ENCODE results near the gene ZNF311.

ZNF311 gene

DNA sequence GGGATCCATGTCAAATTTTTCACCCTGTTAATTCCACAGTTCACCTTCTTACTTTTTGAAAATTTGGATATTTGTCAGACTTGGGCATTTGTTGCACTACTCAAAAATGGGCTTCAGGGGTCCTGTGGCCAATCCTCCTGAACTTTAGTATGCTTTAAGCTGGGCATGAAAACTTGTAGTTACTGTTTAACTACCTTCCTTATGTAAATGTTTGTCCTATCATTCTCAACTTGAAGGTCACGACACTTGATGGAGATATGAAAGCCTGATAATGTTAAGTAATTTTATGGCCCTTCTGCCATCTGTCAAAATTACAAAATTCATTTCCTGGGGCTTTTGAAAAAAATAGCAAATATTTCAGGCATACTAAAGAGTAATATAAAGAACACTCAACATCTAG lies 4.2 kb upstream of the ZNF311 start:
- DNase-seq (ENCODE audit: low read depth), result no peak
- H3K4me3 ChIP-seq (ENCODE audit: low read depth, low read length), result no peak overlapping the region
- in situ Hi-C loops (cut with HindIII; ENCODE audit: low sequenced_read_pairs), result loop anchor here (10.0 kb wide), 2 partner anchors 75 to 115 kb away; no protein-coding TSS in a partner anchor
- TF ChIP-seq CTCF (IDR thresholded peaks at IDR 0.05; ENCODE audit: low read depth, low read length, missing control alignments), result no peak

- in situ Hi-C loops (cut with HindIII; ENCODE audit: low sequenced_read_pairs), result loop anchor here (10.0 kb wide), 2 partner anchors 73 to 113 kb away; no protein-coding TSS in a partner anchor
- no peak for TF ChIP-seq CTCF (IDR thresholded peaks at IDR 0.05; ENCODE audit: low read depth, low read length, missing control alignments)
- DNase-seq (ENCODE audit: low read depth), result no peak
- H3K4me3 ChIP-seq (ENCODE audit: low read depth, low read length), result no peak overlapping the region
Observed at GRCh38 chr6:29008089-29008488, 3.0 kb upstream of the ZNF311 start.

DNA sequence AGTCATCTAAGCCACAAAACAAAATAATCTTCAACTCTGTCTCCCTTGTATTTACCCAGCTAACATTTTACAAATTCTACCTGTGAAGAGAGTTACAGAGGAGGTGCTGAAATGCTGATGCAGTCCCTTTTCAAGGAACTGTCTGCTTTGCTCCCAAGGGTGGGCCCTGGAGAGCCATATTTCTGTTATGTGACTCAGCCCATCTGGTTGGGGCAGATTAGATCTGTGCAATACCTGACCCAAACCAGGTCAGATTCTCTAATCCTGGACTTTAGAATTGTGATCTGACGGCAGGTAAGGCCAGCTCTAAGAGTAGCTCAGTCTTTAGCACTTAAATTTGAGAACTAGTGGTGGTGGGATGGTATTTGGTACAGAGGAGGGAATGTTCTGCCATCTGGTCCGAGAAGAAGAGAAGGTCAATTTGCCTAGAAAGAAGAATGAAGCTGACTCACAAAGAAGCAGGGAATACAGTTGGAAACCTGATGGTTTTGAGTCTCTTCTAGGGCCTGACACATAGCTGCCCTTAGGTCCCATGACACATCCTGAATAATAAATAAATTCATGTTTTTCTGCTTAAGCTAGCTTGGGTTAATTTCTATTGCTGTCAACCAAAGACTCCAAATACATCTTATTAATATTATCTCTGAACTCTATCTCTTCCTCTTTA lies 8.1 kb downstream of the ZNF311 start:
- H3K4me3 ChIP-seq (ENCODE audit: low read depth, low read length), result no peak overlapping the region
- DNase-seq (ENCODE audit: low read depth), result no peak
- in situ Hi-C loops (cut with HindIII; ENCODE audit: low sequenced_read_pairs), result no loop called here
- no peak for TF ChIP-seq CTCF (IDR thresholded peaks at IDR 0.05; ENCODE audit: low read depth, low read length, missing control alignments)

GRCh38 chr6:28995093-28995650 lies 9.9 kb downstream of the ZNF311 start:
- no peak for DNase-seq (ENCODE audit: low read depth)
- no peak overlapping the region for H3K4me3 ChIP-seq (ENCODE audit: low read depth, low read length)
- TF ChIP-seq CTCF (IDR thresholded peaks at IDR 0.05; ENCODE audit: low read depth, low read length, missing control alignments), result no peak
- in situ Hi-C loops (cut with HindIII; ENCODE audit: low sequenced_read_pairs), result no loop called here

DNA sequence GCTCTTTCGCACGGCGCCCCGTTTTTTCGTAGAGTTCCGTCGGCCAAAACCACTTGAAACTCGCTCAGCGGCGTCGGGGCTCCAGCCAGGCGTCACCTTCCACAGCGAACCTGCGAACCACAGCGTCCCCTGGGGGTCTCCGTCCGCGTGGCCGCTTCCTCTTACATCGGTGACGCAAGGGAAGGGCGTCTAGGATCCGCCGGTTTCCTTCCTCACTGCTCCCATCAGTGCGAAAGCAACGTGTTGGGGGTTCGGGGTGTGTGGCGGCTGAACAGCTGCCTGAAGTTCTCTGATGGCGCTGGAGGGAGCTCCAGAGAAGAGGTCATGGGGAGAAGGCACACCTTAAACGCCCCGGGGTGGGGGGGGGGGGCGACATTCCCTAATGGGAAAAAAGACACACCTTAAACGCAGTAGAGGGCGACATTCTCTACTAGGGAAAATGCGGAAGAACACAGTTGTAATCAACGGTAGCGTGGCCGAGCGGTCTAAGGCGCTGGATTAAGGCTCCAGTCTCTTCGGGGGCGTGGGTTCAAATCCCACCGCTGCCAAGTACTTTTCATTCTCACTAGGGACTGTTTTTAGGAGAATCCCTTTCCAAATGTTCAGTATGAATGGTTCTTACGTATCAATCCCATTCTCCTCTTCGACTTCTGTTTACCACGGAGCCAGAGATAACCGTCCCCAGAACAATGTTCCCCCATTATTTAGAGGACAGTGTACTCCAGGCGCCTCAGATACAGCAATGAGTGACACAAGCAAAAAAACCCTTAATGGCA lies 16.4 kb downstream of the ZNF311 start:
- H3K4me3 ChIP-seq (ENCODE audit: low read depth, low read length), result peak overlapping the region; percentile 39
- in situ Hi-C loops (cut with HindIII; ENCODE audit: low sequenced_read_pairs), result no loop called here
- DNase-seq (ENCODE audit: low read depth), result no peak
- TF ChIP-seq CTCF (IDR thresholded peaks at IDR 0.05; ENCODE audit: low read depth, low read length, missing control alignments), result peak; percentile 50

- peak overlapping the region; percentile 33 for H3K4me3 ChIP-seq (ENCODE audit: low read depth, low read length)
- DNase-seq (ENCODE audit: low read depth), result peak; percentile 96
- TF ChIP-seq CTCF (IDR thresholded peaks at IDR 0.05; ENCODE audit: low read depth, low read length, missing control alignments), result no peak
- in situ Hi-C loops (cut with HindIII; ENCODE audit: low sequenced_read_pairs), result no loop called here
Observed at GRCh38 chr6:28985462-28986164, 19.5 kb downstream of the ZNF311 start.

All from astrocyte of the cerebellum (primary cell).